Activated B cell treated with CpG ODN at 0.5 μM for 24 hours (primary cell): ENCODE measurements around the gene DPY19L1. TPM values are rescaled to one million over a fixed set of nuclear protein-coding genes. Genes with fewer than 3 reads are reported as not detected.
A peak's percentile ranks its signal among the peaks of the same experiment; 100 is the strongest.

ENCODE experiments used
- ATAC-seq: fragments of 200-7000 bp; cut with Tn5 transposase; one replicate; pipeline ENCODE4 v1.10.0; 2021; ENCODE audit warnings: low read depth, mild to moderate bottlenecking, moderate library complexity
- CTCF ChIA-PET: fragments of 350-600 bp; sonication (Branson Sonifier 250); formaldehyde crosslinking; loops from one replicate; lab custom pipeline; 2021; ENCODE audit warnings: antibody characterized with exemption; lab: Charles Lee
- POLR2A ChIA-PET: fragments of 350-600 bp; sonication (Branson Sonifier 250); formaldehyde crosslinking; loops from one replicate; lab custom pipeline; 2021; ENCODE audit warnings: antibody characterized with exemption; lab: Charles Lee
- DNase-seq: peaks from one replicate; pipeline ENCODE4 v3.0.0; 2022
- H3K27ac Mint-ChIP-seq: one replicate; pipeline ENCODE4 v1.8.0; 2020; ENCODE audit warnings: mixed read lengths
- H3K27me3 Mint-ChIP-seq: one replicate; pipeline ENCODE4 v1.8.0; 2021; ENCODE audit warnings: mixed read lengths
- H3K36me3 Mint-ChIP-seq: one replicate; pipeline ENCODE4 v1.8.0; 2021; ENCODE audit warnings: low read depth, mixed read lengths
- H3K4me1 Mint-ChIP-seq: one replicate; pipeline ENCODE4 v1.8.0; 2021; ENCODE audit warnings: mixed read lengths
- H3K4me3 Mint-ChIP-seq: one replicate; pipeline ENCODE4 v1.8.0; 2020; ENCODE audit warnings: mild to moderate bottlenecking, mixed read lengths
- H3K9me3 Mint-ChIP-seq: one replicate; pipeline ENCODE4 v1.8.0; 2020; ENCODE audit warnings: mixed read lengths
- intact Hi-C: fragments of 100-400 bp; cut with micrococcal nuclease; formaldehyde crosslinking; loops from one replicate; pipeline ENCODE4 v1.15.1; 2024
- total RNA-seq: library from RNA; stranded (reverse); gene quantifications from 2 replicates; pipeline ENCODE4 v1.2.3, GENCODE V29; 2022
- TF ChIP-seq, protein P1 (sequence below): fragments of 200-600 bp; IDR thresholded peaks from one replicate; pipeline ENCODE4 v1.8.0; 2022; ENCODE audit warnings: antibody characterized with exemption, mild to moderate bottlenecking

DPY19L1 gene
- total RNA-seq, 1 donor from 2014 or later, result 10.0 TPM

DNA sequence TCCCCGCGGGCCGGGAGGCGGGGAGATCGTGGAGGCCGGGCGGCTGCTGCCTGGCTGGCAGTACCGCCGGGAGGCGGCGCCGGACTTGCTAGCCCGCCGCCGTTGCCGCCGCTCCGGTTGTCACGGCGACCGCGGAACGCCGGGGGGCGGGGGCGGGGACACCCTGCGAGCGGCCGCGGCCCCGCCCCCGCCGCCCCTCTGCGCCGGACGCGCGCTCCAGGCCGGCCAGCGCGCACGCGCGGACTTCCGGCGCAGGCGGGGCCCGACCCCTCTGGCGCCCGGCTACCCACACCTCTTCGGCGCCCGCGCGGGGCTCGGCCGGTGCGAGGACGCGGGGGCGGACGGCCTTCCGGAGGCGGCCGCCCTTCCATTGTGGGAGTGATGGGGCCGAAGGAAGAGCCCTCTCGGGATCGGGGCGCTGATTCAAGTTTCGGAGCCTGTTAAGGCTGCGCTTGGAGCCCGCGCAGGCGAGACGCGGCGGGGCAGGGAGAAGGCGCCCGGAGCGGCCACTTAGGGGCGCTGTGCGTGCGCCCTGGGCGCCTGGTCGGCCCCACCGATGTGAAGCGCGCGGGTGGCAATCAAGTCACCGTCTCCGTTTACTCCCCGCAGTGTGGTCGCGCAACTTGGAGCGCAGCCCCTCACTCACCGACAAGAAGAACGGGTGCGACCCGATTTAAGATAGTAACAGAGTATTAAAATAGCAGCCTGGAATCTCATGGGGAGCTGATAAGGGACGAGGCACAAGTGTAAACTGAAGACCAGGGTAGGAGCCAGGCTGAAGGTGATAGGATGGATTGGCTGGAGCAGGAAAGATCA is 449 bp upstream of the DPY19L1 start:
- TF ChIP-seq, protein P1, sequence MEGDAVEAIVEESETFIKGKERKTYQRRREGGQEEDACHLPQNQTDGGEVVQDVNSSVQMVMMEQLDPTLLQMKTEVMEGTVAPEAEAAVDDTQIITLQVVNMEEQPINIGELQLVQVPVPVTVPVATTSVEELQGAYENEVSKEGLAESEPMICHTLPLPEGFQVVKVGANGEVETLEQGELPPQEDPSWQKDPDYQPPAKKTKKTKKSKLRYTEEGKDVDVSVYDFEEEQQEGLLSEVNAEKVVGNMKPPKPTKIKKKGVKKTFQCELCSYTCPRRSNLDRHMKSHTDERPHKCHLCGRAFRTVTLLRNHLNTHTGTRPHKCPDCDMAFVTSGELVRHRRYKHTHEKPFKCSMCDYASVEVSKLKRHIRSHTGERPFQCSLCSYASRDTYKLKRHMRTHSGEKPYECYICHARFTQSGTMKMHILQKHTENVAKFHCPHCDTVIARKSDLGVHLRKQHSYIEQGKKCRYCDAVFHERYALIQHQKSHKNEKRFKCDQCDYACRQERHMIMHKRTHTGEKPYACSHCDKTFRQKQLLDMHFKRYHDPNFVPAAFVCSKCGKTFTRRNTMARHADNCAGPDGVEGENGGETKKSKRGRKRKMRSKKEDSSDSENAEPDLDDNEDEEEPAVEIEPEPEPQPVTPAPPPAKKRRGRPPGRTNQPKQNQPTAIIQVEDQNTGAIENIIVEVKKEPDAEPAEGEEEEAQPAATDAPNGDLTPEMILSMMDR, result no peak
- no peaks in the 10 kb centered on the region for H3K9me3 Mint-ChIP-seq
- H3K4me3 Mint-ChIP-seq, result peak overlapping the region; percentile 86
- DNase-seq (peak; percentile 96), ATAC-seq (peak; percentile 83)
- CTCF ChIA-PET, result no interaction called here
- H3K36me3 Mint-ChIP-seq, result peaks cover 3% of the 10 kb centered on the region
- peaks cover 29% of the 10 kb centered on the region for H3K4me1 Mint-ChIP-seq
- POLR2A ChIA-PET, result no interaction called here
- H3K27me3 Mint-ChIP-seq, result peaks cover 4% of the 10 kb centered on the region
- intact Hi-C loops, result loop anchor here (1.0 to 10.0 kb wide), 8 partner anchors 215 to 1973 kb away; partner anchors contain the start of genes BBS9, EEPD1, HERPUD2 and NT5C3A
- peak overlapping the region; percentile 72 for H3K27ac Mint-ChIP-seq

DNA sequence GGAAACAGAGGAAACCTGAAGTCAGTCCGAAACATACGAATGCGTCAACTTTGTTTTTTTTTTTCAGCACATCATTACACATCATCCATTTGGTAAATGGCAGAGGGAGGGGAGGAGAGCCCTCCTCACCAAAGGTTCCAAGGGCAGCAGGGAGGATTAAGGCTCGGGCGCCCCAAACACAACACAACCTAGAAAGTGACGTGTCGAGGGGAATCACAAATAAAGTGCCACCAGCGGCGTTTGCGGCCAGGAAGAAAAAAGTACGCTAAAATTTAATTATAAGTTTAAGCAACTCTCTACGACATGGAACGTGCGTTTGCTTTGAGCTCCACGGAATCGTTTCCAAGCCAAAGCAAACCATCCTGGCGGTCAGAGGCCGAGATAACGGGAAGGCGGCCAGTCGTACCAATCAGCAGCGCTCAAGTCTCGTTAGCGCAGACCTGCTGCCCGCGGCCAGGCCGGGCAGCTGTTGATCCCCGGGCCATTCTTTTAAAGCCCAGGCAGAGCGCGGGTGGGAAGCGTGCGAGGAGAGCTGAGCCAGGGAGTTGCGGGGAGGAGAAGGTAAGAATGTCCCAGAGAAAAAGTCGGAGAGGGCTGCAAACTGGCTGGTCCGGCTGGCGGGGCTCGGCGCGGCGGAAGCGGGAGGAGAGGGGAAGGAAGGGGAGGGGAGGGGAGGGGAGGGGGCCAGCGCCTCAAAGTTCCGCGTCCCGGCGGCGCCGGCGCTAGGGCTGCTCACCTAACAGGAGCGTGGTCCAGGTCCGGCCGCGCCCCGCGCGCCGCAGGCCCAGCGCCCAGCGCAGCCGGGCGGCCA is 719 bp downstream of the DPY19L1 start:
- Mint-ChIP-seq H3K9me3 (no peaks in the 10 kb centered on the region), H3K27me3 (no peaks in the 10 kb centered on the region), H3K4me1 (peaks cover 29% of the 10 kb centered on the region), H3K36me3 (peaks cover 3% of the 10 kb centered on the region), H3K27ac (peak overlapping the region; percentile 79), H3K4me3 (peak overlapping the region; percentile 93)
- ATAC-seq, result no peak
- DNase-seq, result peak; percentile 33
- POLR2A ChIA-PET, result interaction anchor here (0.7 kb wide), 1 partner anchor 10 kb away, joined by 8 read pairs; no protein-coding TSS in a partner anchor
- intact Hi-C loops, result loop anchor here (1.0 to 10.0 kb wide), 8 partner anchors 216 to 1972 kb away; partner anchors contain the start of genes BBS9, EEPD1, HERPUD2 and NT5C3A
- CTCF ChIA-PET, result no interaction called here
- TF ChIP-seq, protein P1, result no peak

DNA sequence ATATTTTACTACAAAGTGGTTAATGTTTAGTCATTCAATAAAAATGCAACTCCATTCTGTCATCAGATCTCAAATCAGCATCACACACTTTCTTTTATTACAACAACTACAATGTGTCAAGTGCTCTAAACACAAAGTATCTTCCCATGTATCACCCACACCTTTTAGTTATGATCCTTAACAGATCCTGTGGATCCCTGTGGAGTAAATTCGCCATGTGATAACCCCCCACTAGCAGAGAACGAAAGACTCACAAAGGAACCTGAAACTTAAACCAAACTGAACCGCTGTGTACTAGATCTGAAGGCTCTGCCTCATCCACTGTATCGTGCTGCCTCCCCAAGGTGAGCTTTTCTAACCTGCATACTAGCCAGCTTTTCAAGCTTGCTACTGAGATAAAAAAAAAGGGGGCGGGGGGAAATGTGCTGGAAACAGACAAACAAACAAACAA is 1.7 kb downstream of the DPY19L1 start:
- H3K27ac Mint-ChIP-seq, result no peak overlapping the region
- H3K27me3 Mint-ChIP-seq, result no peaks in the 10 kb centered on the region
- TF ChIP-seq, protein P1, result no peak
- intact Hi-C loops, result loop anchor here (5.0 to 10.0 kb wide), 2 partner anchors 217 to 1971 kb away; partner anchors contain the start of genes NT5C3A and TBX20
- ATAC-seq (no peak), DNase-seq (no peak)
- CTCF ChIA-PET, result no interaction called here
- H3K36me3 Mint-ChIP-seq, result peaks cover 3% of the 10 kb centered on the region
- peaks cover 29% of the 10 kb centered on the region for H3K4me1 Mint-ChIP-seq
- POLR2A ChIA-PET, result no interaction called here
- H3K4me3 Mint-ChIP-seq, result peak overlapping the region; percentile 93
- H3K9me3 Mint-ChIP-seq, result no peaks in the 10 kb centered on the region

DNA sequence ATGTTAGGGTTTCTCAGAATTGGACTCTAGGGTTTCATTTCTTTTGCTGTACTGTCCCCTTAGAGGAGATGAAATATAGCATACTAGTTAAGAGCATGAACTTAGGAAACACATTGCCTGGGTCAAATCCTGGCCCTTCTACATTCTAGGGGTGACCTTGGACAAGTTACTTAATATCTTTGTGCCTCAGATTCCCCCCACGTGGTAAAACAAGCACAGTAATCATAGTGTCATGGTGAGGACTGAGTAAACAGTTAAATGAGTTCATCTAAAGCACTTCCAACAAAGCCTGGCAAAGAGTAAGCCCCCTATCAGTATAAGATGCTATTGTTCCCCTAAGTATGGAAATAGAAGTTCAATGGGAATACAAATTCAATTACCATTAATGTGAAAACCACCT is 5.1 kb downstream of the DPY19L1 start:
- TF ChIP-seq, protein P1, result no peak
- Mint-ChIP-seq H3K4me3 (no peak overlapping the region), H3K27ac (no peak overlapping the region), H3K9me3 (no peaks in the 10 kb centered on the region), H3K27me3 (no peaks in the 10 kb centered on the region), H3K4me1 (peaks cover 21% of the 10 kb centered on the region), H3K36me3 (peaks cover 3% of the 10 kb centered on the region)
- intact Hi-C loops, result loop anchor here (10.0 kb wide), 1 partner anchor 1967 kb away; the partner anchor contains the start of gene NT5C3A
- ChIA-PET CTCF (no interaction called here), POLR2A (no interaction called here)
- ATAC-seq (no peak), DNase-seq (no peak)
